ENCODE data around the gene CAPNS1. TPM values are rescaled to one million over a fixed set of nuclear protein-coding genes. Genes with fewer than 3 reads are reported as not detected.
A peak's percentile ranks its signal among the peaks of the same experiment; 100 is the strongest.

CAPNS1 gene
- total RNA-seq, 4 donors from 2014 or later, result 222 to 304 (median 248) TPM

DNA sequence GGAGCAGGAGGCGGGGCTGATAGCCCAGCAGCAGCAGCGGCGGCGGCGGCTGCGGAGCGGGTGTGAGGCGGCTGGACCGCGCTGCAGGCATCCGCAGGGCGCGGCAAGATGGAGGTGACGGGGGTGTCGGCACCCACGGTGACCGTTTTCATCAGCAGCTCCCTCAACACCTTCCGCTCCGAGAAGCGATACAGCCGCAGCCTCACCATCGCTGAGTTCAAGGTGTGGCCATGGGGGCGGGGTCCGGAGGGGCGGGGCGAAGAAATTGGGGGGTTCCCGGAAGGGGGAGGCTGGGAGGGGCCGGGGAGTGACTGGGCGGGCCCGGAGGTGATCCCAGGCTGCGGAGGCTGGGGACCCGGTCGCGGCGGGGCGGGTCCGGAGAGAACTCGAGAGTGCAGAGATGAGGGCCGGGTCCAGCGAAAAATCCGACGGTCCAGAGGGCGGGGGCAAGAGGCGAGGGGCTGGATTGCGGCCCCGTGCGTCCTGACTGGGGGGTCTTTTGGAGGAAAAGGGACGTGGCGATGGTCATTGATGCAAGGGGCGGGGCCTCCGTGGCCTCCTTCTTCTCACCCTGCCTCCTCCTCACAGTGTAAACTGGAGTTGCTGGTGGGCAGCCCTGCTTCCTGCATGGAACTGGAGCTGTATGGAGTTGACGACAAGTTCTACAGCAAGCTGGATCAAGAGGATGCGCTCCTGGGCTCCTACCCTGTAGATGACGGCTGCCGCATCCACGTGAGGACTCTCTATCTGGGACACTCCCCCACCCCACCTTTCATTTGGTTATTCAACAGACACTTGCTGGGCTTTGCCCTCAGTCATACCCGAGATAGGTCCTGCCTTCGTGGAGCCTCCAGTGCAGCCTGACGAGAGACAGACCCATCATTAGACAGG lies 24.2 kb upstream of the CAPNS1 start, which contains the start of gene TBCB:
Gene TBCB (plus strand): TSS at position 16 of the 891 bp plus-strand sequence. CDS start 93 bp downstream, at position 109.
- TF ChIP-seq EP300 (IDR thresholded peaks at IDR 0.05; ENCODE audit: low read depth) (no peak), POLR2AphosphoS5 (IDR thresholded peaks at IDR 0.05) (peak in 2 of 3 donors; percentile 76 to 82), CTCF (IDR thresholded peaks at IDR 0.05) (no peak), POLR2A (IDR thresholded peaks at IDR 0.05) (peak; percentile 46)
- peak; percentile 90 for DNase-seq
- Histone ChIP-seq H3K27me3 (no peaks in the 10 kb centered on the region), H3K9me3 (no peaks in the 10 kb centered on the region), H3K4me3 (peak within 1 kb of the TSS; percentile 62 to 71 (median 68)), H3K4me1 (peaks cover 11 to 30% (median 22%) of the 10 kb centered on the region in 4 donors), H3K36me3 (peaks cover 0 to 4% (median 0%) of the 10 kb centered on the region in 4 donors), H3K27ac (peak within 1 kb of the TSS; percentile 87 to 94 (median 93))
- intact Hi-C loops (cut with DNase I; ENCODE audit: low total_unique reads), result no loop called here
- 0 to 7% methylated on average over 2 to 31 of the region's 59 CpGs for WGBS, 2 donors (ENCODE audit: low coverage in 1 of 2)
- in situ Hi-C loops (cut with MboI; ENCODE audit: low pct_ligation_motif_present in 1 of 4, low pct_unique_long_range_greater_than_20kb in 1 of 4, low sequenced_read_pairs in 3 of 4), result no loop called here

DNA sequence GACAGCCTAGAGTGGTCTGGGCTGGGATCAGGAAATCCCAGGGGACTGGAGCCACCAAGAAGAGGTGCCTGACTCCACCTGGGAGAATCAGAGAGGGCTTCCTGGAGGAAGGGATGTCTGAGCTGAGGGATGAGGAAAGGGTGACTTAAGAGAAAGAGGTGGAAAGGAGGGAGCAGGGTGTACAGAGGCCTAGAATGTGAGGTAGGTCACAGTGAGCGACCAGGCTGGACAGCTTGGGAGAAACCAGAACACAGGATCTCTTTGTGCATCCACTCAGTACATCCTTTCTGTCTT lies 23.6 kb upstream of the CAPNS1 start:
- no peak for DNase-seq

DNA sequence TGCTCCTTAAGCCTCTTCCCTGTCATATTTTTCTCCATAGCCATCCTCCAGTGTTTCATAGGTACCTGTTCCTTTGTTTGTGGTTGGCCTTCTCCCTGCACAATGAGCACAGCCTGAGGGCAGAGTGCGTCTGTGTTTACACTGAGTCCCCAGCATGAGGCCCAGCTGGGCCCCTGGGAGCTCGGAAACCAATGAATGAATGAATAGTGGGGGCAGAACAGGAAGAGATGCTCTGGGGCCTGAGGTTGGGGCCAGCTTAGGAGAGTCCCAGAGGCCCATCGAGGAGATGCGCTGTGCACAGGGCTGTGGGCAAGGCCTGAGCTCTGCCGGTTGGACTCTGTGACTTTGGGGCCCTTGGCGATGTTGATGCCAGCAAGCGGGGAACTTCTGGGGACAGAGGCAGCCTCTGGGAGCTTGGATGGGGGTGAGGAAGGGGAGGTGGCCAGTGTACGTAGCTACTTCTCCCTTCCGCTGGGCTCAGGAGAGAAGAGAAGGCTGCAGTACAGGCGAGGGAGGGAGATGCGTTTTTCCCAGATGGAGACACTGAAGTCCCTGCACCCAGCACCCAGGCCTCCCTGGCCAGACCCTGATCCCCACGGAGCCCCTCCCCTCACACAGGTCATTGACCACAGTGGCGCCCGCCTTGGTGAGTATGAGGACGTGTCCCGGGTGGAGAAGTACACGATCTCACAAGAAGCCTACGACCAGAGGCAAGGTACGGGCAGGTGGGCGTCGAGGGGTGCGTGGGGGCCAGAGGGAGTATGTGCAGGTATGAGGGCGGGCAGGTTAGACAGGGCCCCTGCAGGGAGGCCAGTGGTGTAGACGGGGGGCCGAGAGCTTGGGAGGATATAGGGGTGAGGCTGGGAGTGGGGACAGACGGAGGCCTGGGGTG lies 19.5 kb upstream of the CAPNS1 start:
- no peaks in the 10 kb centered on the region for H3K27me3 ChIP-seq
- H3K36me3 ChIP-seq, result peaks cover 0 to 13% (median 2%) of the 10 kb centered on the region in 4 donors
- no peak overlapping the region for H3K4me3 ChIP-seq
- H3K27ac ChIP-seq, result no peak overlapping the region
- intact Hi-C loops (cut with DNase I; ENCODE audit: low total_unique reads) (no loop called here), in situ Hi-C loops (cut with MboI; ENCODE audit: low pct_ligation_motif_present in 1 of 4, low pct_unique_long_range_greater_than_20kb in 1 of 4, low sequenced_read_pairs in 3 of 4) (no loop called here)
- TF ChIP-seq POLR2A (IDR thresholded peaks at IDR 0.05) (no peak), EP300 (IDR thresholded peaks at IDR 0.05; ENCODE audit: low read depth) (no peak), POLR2AphosphoS5 (IDR thresholded peaks at IDR 0.05) (no peak), CTCF (IDR thresholded peaks at IDR 0.05) (no peak)
- H3K4me1 ChIP-seq, result peaks cover 4 to 21% (median 12%) of the 10 kb centered on the region in 4 donors
- no peak for DNase-seq
- WGBS, 2 donors (ENCODE audit: low coverage in 1 of 2), result 90% methylated on average over 26 of the region's 26 CpGs; no CpG with 5 or more reads in 1 of the 2 donors
- H3K9me3 ChIP-seq, result no peaks in the 10 kb centered on the region

More for the DNA sequence above, 23.6 kb upstream of the CAPNS1 start:
- Histone ChIP-seq H3K4me1 (peaks cover 11 to 30% (median 22%) of the 10 kb centered on the region in 4 donors), H3K36me3 (peaks cover 0 to 4% (median 0%) of the 10 kb centered on the region in 4 donors), H3K27ac (peak overlapping the region; percentile 87 to 94 (median 93)), H3K27me3 (no peaks in the 10 kb centered on the region), H3K4me3 (peak overlapping the region in 3 of 4 donors; percentile 62 to 71 (median 70)), H3K9me3 (no peaks in the 10 kb centered on the region)
- intact Hi-C loops (cut with DNase I; ENCODE audit: low total_unique reads), result no loop called here
- TF ChIP-seq POLR2A (IDR thresholded peaks at IDR 0.05) (no peak), POLR2AphosphoS5 (IDR thresholded peaks at IDR 0.05) (no peak), EP300 (IDR thresholded peaks at IDR 0.05; ENCODE audit: low read depth) (no peak), CTCF (IDR thresholded peaks at IDR 0.05) (no peak)
- in situ Hi-C loops (cut with MboI; ENCODE audit: low pct_ligation_motif_present in 1 of 4, low pct_unique_long_range_greater_than_20kb in 1 of 4, low sequenced_read_pairs in 3 of 4), result no loop called here
- WGBS, 2 donors (ENCODE audit: low coverage in 1 of 2), result 93% methylated on average over 1 of the region's 1 CpG; no CpG with 5 or more reads in 1 of the 2 donors

DNA sequence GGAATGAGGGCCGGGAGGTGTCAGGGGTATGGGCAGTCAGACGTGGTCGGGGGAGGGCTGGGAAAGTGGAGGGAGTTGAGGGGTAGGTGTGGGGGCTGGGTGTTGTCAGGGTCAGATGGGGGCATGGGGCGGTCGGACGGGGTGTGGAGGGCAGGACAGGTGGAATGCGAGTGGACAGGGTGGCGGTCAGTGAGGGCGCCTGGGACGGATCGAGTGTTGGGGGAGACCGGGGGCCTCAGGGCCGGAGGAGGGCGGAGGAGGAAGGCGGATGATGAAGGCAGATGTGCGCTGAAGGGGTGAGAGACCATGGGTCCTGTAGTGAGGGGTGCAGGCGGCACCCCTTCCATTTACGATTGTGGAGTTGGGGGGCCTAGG lies 18.9 kb upstream of the CAPNS1 start:
- H3K27me3 ChIP-seq, result no peaks in the 10 kb centered on the region
- H3K4me1 ChIP-seq, result peaks cover 4 to 18% (median 11%) of the 10 kb centered on the region in 4 donors
- 92 to 96% methylated on average over 11 to 18 of the region's 18 CpGs for whole genome bisulfite sequencing, 2 donors (ENCODE audit: low coverage in 1 of 2)
- peaks cover 0 to 17% (median 5%) of the 10 kb centered on the region in 4 donors for H3K36me3 ChIP-seq
- no peak overlapping the region for H3K27ac ChIP-seq
- DNase-seq, result no peak
- TF ChIP-seq EP300 (IDR thresholded peaks at IDR 0.05; ENCODE audit: low read depth) (no peak), CTCF (IDR thresholded peaks at IDR 0.05) (no peak), POLR2A (IDR thresholded peaks at IDR 0.05) (no peak), POLR2AphosphoS5 (IDR thresholded peaks at IDR 0.05) (no peak)
- no peaks in the 10 kb centered on the region for H3K9me3 ChIP-seq
- in situ Hi-C loops (cut with MboI; ENCODE audit: low pct_ligation_motif_present in 1 of 4, low pct_unique_long_range_greater_than_20kb in 1 of 4, low sequenced_read_pairs in 3 of 4), result no loop called here
- H3K4me3 ChIP-seq, result no peak overlapping the region
- intact Hi-C loops (cut with DNase I; ENCODE audit: low total_unique reads), result no loop called here
